Central memory CD4-positive, alpha-beta T cell (primary cell): ENCODE measurements around the gene CNTN4.
"Not testable (repeated sequence)": the region's sequence is repeated elsewhere in the genome, so short reads cannot be mapped to it uniquely, and the experiment has no call there.

Experiments used
- DNase-seq: peaks from one replicate; pipeline ENCODE4 v3.0.0; 2022
- total RNA-seq, 3 experiments: gene quantifications; one replicate each; lab custom pipeline; 2026; lab: John Stamatoyannopoulos, UW

The CNTN4 gene
- 0 reads per million in 3 experiments for total RNA-seq

DNA sequence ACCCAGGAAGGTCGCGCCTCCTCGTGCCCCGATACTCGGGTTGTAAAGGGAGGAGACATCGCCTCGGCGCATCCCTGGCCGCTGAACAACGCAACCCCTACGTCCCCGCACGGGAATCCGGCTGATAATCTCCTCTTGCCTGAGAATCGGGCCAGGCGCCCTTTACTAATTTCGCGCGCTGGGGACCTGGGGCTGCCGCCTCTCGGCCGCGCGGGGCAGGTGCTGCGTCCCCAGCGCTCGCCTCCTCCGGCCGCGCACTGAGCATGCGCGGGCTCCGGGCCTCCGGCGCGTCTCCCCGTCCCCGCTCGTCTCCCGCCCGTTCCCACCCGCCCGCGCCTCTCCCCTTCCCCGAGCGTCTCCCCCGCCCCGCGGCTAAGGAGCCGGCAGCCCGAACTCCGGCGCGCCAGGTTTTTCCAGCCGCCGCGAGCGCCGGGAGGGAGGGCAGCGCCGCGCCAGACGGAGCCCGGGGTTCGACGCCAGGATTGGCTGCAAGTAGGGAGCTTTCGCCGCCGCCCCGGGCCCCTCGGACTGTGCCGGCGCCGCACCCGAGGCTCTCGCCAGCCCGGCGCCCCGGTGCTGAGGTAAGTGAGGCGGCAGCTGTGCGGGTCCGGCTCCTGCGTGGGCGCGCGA lies at the start of gene CNTN4:
CNTN4 (plus strand) TSS at position 469 of the 630 bp plus-strand sequence.
- no peak for DNase-seq

DNA sequence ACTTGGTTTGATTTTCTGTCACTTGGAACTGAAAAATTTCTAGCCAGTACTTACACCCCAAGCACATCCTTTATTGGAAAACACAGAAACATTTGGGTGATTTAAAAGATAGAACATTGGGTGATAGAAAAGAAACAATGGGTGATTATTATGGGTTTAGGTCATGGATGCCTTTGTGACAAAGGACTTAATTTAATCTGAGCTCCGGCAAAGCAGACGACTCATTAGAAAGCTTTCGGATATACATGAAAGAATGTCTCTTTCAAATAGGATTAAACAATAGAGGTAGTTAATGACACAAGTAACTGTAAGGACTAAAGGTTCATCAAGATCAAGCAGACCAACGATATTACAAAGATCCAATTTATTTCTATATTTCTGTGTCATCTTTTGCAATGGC lies 37.3 kb upstream of the CNTN4 start:
- DNase-seq: no peak

DNA sequence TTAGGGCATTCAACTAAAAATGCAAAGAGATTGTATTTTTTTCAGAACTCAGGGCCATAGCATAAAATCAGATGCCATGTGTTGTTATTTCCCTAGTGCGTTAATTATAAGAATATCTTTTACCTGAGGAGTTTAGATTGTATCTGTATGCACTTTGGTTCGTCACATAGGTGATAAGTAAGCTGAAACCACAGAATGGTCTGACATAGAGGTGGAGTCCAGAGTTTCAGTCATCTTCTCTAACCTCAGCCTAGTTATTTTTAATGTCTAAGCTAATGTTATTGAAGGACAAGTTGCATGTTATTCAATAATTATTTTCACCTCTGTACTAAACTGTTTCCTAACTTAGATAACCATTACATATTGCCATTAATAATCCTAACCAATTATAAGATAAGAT lies 27.1 kb upstream of the CNTN4 start:
- no peak for DNase-seq

DNA sequence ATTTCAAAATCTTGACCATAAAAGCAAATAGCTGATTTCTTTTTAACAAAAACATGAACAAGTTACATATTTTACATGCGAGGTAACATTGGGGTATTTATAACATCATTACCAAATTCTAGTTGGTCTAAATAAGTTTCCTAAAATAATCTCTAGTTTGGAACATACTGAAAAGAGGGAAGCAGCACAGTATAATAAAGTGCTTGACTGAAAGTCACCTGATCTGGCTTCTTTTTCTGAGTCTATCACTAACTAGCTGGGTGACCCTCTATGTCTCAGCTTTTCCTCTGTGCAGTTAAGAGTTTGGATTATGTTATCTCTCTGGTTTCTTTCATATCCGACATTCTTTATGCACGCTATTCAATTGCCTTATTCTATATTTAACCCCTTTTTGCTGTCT lies 19.8 kb upstream of the CNTN4 start:
- no peak for DNase-seq

GRCh38 chr3:2082871-2083480 lies 15.7 kb upstream of the CNTN4 start:
- DNase-seq: no peak

DNA sequence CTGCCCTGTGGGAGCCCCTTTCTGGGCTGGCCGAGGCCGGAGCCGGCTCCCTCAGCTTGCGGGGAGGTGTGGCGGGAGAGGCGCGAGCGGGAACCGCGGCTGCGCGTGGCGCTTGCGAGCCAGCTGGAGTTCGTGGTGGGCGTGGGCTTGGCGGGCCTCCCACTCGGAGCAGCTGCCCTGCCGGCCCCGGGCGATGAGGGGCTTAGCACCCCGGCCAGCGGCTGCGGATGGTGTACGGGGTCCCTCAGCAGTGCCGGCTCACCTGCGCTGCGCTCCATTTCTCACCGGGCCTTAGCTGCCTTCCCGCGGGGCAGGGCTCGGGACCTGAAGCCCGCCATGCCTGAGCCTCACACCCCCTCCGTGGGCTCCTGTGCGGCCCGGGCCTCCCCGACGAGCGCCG lies 15.1 kb upstream of the CNTN4 start:
- DNase-seq: not testable (repeated sequence)

- no peak for DNase-seq
Observed at GRCh38 chr3:2090095-2090911, 8.4 kb upstream of the CNTN4 start.

DNA sequence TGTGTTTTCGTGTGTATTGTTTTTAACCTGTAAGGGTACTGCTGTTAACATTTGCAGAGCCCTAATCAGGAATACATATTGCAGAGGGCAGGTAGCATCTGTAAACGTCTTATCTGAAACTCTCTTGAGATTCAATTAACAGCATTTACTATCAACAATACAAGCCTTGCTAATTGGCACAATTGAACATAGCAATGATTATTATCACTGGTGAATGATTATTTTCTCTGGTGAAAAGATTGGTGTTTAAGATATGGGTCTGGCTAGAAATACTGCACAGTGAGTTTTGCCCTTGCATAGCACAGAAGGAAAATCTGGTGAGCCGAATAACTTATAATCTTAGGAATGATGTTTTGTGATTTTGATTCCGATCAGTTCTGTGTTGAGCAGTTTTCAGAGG lies 5.9 kb upstream of the CNTN4 start:
- DNase-seq: no peak

- no peak for DNase-seq
Observed at GRCh38 chr3:2094941-2095340, 3.7 kb upstream of the CNTN4 start.

GRCh38 chr3:2096216-2096615 lies 2.5 kb upstream of the CNTN4 start:
- no peak for DNase-seq

DNA sequence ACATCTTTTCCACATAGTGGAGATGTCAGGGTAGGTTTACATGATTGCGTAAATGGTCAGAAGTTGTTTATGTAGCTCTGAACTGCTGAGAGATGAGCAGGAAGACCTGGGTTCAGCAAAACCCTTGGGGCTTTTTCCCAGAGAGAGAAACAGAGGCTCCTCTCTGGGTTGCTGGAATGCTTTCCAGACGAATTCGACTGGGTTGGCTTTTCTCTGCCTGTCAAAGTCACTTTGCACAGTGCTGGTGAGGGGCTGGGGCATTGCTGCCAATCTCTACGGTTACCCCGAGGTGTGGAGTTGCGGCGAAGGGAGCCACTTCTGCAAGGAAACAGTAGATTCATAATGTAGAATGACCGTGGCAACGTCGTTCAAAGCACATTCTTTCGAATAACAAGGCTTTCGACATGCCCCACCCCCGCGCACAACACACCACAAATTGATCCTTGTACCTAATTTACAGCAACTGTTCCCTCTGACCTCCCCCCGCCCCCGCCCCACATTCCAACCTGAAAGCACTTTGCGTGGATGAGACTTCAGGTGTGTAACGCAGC lies 950 bp upstream of the CNTN4 start:
- no peak for DNase-seq

GRCh38 chr3:2099028-2099671 lies 484 bp downstream of the CNTN4 start:
- no peak for DNase-seq

- no peak for DNase-seq
Observed at GRCh38 chr3:2099779-2100191, 1.1 kb downstream of the CNTN4 start.

- DNase-seq: no peak
Observed at GRCh38 chr3:2106438-2106837, 7.8 kb downstream of the CNTN4 start.

DNA sequence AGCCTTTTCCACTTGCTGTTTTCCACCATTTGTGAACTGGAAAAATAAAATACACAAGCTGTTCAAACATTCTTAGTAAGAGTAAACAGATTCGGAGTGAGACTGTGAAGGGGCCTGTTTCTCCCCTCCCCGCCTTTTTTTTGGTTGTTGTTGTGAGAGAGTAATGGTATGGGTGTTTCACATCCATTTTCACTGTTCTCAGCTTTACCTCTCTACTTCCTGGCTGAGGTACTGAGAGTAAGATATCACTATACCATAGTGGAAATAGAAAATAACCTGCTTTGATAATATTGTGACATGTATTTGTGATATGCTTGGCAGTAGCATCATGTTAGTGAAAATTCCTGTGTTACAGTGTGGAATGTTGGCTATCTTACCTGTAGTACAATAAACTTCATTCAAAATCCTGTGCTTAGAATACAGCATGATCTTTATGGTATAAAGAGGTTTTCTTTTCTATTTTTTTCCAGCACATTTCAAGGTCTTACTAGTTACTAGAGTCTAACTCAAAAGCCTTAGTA lies 12.0 kb downstream of the CNTN4 start:
- DNase-seq: no peak

GRCh38 chr3:2114617-2115275 lies 16.1 kb downstream of the CNTN4 start:
- no peak for DNase-seq

- DNase-seq: no peak
Observed at GRCh38 chr3:2130726-2131125, 32.1 kb downstream of the CNTN4 start.

GRCh38 chr3:2133146-2133545 lies 34.5 kb downstream of the CNTN4 start:
- DNase-seq: no peak

- DNase-seq: no peak
Observed at GRCh38 chr3:2137651-2138050, 39.0 kb downstream of the CNTN4 start.

- DNase-seq: no peak
Observed at GRCh38 chr3:2141482-2141881, 42.8 kb downstream of the CNTN4 start.

- DNase-seq: no peak
Observed at GRCh38 chr3:2148561-2149340, 50.1 kb downstream of the CNTN4 start.

GRCh38 chr3:2153053-2153452 lies 54.4 kb downstream of the CNTN4 start:
- DNase-seq: no peak
